ENCODE measurements around the gene ARHGEF37. TPM values are rescaled to one million over a fixed set of nuclear protein-coding genes. Genes with fewer than 3 reads are reported as not detected.
A peak's percentile ranks its signal among the peaks of the same experiment; 100 is the strongest.

ARHGEF37 gene
- total and polyA plus RNA-seq, 2 of the 8 experiments (the other 6 are each of a cell fraction or from before 2014, with no cell fraction given): 0.21 to 0.48 TPM

DNA sequence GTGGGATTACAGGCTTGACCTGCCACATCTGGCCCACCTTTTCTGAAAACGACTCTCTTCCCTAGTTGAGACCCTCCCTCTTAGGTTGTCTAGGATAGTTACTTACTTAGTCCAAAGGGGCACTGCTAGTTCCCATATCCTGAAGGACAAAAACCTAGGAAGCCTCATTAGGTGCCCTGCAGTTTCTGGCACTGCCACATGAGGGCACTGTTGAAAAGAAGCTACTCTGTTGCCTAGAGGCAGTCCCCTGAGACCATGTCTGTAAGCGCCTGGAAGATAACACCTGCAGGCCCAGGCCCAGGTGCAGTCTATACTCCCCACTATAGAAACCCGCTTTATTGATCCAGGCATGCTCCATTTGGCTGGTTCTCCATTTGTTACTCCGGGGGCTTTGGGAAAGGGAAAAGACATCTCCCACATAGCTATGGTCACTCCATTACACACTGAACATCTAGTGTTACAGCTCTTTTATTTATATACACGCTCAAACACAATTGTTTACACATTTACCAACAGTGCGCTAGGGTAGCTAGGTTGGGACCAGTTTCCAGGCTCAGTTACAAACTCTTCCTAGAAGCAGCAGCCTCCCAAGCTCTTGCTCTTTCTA, 75.4 kb downstream of the ARHGEF37 start:
- Histone ChIP-seq H3K4ac (replicated peaks; ENCODE audit: insufficient read length, low read depth, low read length) (no peak overlapping the region), H3K18ac (ENCODE audit: extremely low read depth, low read length) (no peak overlapping the region), H2AK5ac (ENCODE audit: low read depth, low read length) (no peak overlapping the region), H4K20me1 (replicated peaks in 1 of 2; ENCODE audit: control insufficient read depth in 1 of 2, insufficient read depth in 2 of 2, low read length in 2 of 2) (peaks cover 0 to 2% of the 10 kb centered on the region in 2 experiments), H3K27ac (ENCODE audit: low read depth, low read length) (no peak overlapping the region), H2BK120ac (replicated peaks; ENCODE audit: low read depth, low read length) (no peak overlapping the region), H2BK20ac (ENCODE audit: low read length) (no peak overlapping the region), H3K56ac (replicated peaks; ENCODE audit: insufficient read length, low read depth, low read length) (no peak overlapping the region), H2BK5ac (ENCODE audit: low read depth, low read length) (no peak overlapping the region; the same call in 1 of the 2 replicates), H3K9me3 (ENCODE audit: insufficient read depth in 2 of 2, low read depth in 1 of 2, low read length in 1 of 2) (no peaks in the 10 kb centered on the region), H3K27me3 (replicated peaks in 1 of 4; ENCODE audit: control insufficient read depth in 3 of 4, extremely low read depth in 1 of 4, insufficient read depth in 3 of 4, low read length in 3 of 4) (no peaks in the 10 kb centered on the region; a peak in 1 of 7 replicates), H3K79me1 (ENCODE audit: low read depth, low read length) (no peaks in the 10 kb centered on the region), H3K9ac (replicated peaks in 1 of 4; ENCODE audit: extremely low read depth in 1 of 4, low read depth in 3 of 4, low read length in 3 of 4) (no peak overlapping the region), H3K79me2 (ENCODE audit: control insufficient read depth in 1 of 2, insufficient read depth in 2 of 2, low read length in 2 of 2) (no peaks in the 10 kb centered on the region), H2AFZ (ENCODE audit: low read length) (no peak overlapping the region), H3K4me1 (replicated peaks in 1 of 4; ENCODE audit: control insufficient read depth in 3 of 4, insufficient read depth in 4 of 4, low read length in 3 of 4) (no peaks in the 10 kb centered on the region; a peak in 1 of 7 replicates), H3K23me2 (ENCODE audit: low read depth, low read length) (peaks cover 13% of the 10 kb centered on the region; the same call in 1 of the 2 replicates), H4K8ac (ENCODE audit: extremely low read depth, insufficient read depth, low read length) (0 out of 2 replicates have a peak overlapping the region, but pooled peaks have one; percentile 65), H3K23ac (ENCODE audit: insufficient read length) (no peak overlapping the region), H3K14ac (ENCODE audit: insufficient read length) (no peak overlapping the region), H2BK12ac (ENCODE audit: low read depth, low read length) (no peak overlapping the region), H3K4me3 (ENCODE audit: extremely low read depth in 1 of 4, insufficient read depth in 2 of 4, low read depth in 3 of 4, low read length in 4 of 4) (no peak overlapping the region), H3K4me2 (ENCODE audit: insufficient read depth in 1 of 2, low read depth in 2 of 2, low read length in 2 of 2) (no peak overlapping the region), H2BK15ac (ENCODE audit: low read length) (no peak overlapping the region), H4K5ac (ENCODE audit: insufficient read length, low read depth, low read length) (no peak overlapping the region), H3K36me3 (ENCODE audit: control insufficient read depth in 2 of 4, insufficient read depth in 4 of 4, low read length in 3 of 4) (no peaks in the 10 kb centered on the region), H4K91ac (replicated peaks; ENCODE audit: insufficient read length, low read length) (no peak overlapping the region)
- ChIA-PET POLR2A (ENCODE audit: partially characterized antibody) (interaction anchor here (1.0 to 1.4 kb wide), 2 partner anchors 91 to 170 kb away, joined by 3 read pairs; no protein-coding TSS in a partner anchor), CTCF (ENCODE audit: partially characterized antibody) (interaction anchor here (0.6 to 6.6 kb wide), 51 partner anchors 9 to 632 kb away, joined by 3 to 153 read pairs (median 5); partner anchors contain the start of gene SLC26A2)
- FAIRE-seq (peak; percentile 68), DNase-seq (ENCODE audit: low read depth in 1 of 2, low spot score in 2 of 2) (peak; percentile 56 to 95)
- WGBS, 2 experiments (ENCODE audit: extremely low coverage in 1 of 2, insufficient coverage in 1 of 2, insufficient read length in 1 of 2, insufficient replicate concordance in 2 of 2, low coverage in 1 of 2, low lambda C conversion rate in 2 of 2, missing lambda C conversion rate in 1 of 2): 52% methylated on average over 6 of the region's 6 CpGs; no CpG with 5 or more reads in 1 of the 2 experiments
- TF ChIP-seq MAFK (IDR thresholded peaks at IDR 0.05; ENCODE audit: low read depth, low read length) (no peak), CHD2 (IDR thresholded peaks at IDR 0.05; ENCODE audit: low read length) (no peak), RAD21 (IDR thresholded peaks at IDR 0.05 in 1 of 2, conservative IDR thresholded peaks at IDR 0.05 in 1 of 2; ENCODE audit: low read depth in 2 of 2, low read length in 2 of 2) (peak; percentile 80 to 88), KDM1A (IDR thresholded peaks at IDR 0.05; ENCODE audit: borderline replicate concordance, low read length) (no peak), TCF12 (IDR thresholded peaks at IDR 0.05; ENCODE audit: low read depth, low read length) (peak; percentile 55; the same call in 1 of the 2 replicates), CREB1 (IDR thresholded peaks at IDR 0.05) (no peak), RFX5 (IDR thresholded peaks at IDR 0.05; ENCODE audit: borderline replicate concordance, low read depth, low read length) (no peak)
- TF ChIP-seq, protein P1, sequence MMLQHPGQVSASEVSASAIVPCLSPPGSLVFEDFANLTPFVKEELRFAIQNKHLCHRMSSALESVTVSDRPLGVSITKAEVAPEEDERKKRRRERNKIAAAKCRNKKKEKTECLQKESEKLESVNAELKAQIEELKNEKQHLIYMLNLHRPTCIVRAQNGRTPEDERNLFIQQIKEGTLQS (IDR thresholded peaks at IDR 0.05; ENCODE audit: insufficient read depth, low read depth, low read length): no peak
- TF ChIP-seq, protein P2, sequence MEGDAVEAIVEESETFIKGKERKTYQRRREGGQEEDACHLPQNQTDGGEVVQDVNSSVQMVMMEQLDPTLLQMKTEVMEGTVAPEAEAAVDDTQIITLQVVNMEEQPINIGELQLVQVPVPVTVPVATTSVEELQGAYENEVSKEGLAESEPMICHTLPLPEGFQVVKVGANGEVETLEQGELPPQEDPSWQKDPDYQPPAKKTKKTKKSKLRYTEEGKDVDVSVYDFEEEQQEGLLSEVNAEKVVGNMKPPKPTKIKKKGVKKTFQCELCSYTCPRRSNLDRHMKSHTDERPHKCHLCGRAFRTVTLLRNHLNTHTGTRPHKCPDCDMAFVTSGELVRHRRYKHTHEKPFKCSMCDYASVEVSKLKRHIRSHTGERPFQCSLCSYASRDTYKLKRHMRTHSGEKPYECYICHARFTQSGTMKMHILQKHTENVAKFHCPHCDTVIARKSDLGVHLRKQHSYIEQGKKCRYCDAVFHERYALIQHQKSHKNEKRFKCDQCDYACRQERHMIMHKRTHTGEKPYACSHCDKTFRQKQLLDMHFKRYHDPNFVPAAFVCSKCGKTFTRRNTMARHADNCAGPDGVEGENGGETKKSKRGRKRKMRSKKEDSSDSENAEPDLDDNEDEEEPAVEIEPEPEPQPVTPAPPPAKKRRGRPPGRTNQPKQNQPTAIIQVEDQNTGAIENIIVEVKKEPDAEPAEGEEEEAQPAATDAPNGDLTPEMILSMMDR (IDR thresholded peaks at IDR 0.05; ENCODE audit: control extremely low read depth in 1 of 3, insufficient read depth in 1 of 3, low read depth in 1 of 3, low read length in 3 of 3): peak; percentile 64 to 94 (median 91)
